ENCODE results near the gene ATP10B.
"Not testable (repeated sequence)": the region's sequence is repeated elsewhere in the genome, so short reads cannot be mapped to it uniquely, and the experiment has no call there.

The ATP10B gene, protein sequence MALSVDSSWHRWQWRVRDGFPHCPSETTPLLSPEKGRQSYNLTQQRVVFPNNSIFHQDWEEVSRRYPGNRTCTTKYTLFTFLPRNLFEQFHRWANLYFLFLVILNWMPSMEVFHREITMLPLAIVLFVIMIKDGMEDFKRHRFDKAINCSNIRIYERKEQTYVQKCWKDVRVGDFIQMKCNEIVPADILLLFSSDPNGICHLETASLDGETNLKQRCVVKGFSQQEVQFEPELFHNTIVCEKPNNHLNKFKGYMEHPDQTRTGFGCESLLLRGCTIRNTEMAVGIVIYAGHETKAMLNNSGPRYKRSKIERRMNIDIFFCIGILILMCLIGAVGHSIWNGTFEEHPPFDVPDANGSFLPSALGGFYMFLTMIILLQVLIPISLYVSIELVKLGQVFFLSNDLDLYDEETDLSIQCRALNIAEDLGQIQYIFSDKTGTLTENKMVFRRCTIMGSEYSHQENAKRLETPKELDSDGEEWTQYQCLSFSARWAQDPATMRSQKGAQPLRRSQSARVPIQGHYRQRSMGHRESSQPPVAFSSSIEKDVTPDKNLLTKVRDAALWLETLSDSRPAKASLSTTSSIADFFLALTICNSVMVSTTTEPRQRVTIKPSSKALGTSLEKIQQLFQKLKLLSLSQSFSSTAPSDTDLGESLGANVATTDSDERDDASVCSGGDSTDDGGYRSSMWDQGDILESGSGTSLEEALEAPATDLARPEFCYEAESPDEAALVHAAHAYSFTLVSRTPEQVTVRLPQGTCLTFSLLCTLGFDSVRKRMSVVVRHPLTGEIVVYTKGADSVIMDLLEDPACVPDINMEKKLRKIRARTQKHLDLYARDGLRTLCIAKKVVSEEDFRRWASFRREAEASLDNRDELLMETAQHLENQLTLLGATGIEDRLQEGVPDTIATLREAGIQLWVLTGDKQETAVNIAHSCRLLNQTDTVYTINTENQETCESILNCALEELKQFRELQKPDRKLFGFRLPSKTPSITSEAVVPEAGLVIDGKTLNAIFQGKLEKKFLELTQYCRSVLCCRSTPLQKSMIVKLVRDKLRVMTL (N-terminal part only)

GRCh38 chr5:160852049-160852448, at the start of gene ATP10B:
Gene ATP10B (minus strand): TSS chr5:160852211. CDS start chr5:160688074, 164,137 bp downstream.
- no peak for DNase-seq (ENCODE audit: low read depth in 2 of 2)

GRCh38 chr5:160901656-160902055, 49.6 kb upstream of the ATP10B start:
- no peak for DNase-seq (ENCODE audit: low read depth in 2 of 2)

DNA sequence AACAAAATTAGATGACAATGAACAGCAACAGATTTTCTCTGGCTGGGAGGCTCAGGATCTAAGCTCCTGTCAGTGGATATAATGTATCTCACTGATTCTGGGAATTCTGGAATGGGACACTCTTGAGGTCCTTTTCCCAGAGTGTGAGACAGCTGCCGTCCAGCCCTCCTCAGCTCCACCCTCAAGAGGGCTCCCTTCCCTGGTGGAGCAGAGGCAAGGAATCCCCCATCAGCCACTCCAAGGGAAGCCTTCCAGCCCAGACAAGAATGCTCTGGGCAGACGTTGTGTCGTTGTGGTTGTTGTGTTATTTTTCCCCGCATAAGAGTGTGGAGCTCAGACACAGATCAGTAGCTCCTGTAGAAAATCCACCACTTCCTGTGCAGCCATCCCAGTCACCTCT, 47.7 kb upstream of the ATP10B start:
- no peak for DNase-seq (ENCODE audit: low read depth in 2 of 2)

DNA sequence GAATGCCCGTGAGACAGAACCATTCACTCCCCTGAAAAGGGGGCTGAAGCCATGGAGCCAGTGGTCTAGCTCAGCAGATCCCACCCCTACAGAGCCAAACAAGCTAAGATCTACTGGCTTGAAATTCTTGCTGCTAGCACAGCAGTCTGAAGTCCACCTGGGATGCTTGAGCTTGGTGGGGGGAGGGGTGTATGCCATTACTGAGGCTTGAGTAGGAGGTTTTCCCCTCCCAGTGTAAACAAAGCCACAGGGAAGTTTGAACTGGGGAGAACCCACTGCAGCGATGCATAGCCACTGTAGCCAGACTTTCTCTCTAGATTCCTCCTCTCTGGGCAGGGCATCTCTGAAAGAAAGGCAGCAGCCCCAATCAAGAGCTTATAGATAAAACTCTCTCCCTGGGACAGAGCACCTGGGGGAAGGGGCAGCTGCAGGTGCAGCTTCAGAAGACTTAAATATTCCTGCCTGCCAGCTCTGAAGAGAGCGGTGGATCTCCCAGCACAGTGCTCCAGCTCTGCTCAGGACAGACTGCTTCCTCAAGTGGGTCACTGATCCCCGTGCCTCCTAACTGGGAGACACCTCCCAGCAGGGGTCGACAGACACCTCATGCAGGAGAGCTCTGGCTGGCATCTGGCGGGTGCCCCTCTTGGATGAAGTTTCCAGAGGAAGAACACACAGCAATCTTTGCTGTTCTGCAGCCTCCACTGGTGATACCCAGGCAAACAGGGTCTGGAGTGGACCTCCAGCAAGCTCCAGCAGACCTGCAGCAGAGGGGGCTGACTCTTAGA, 41.4 kb upstream of the ATP10B start:
- DNase-seq (ENCODE audit: low read depth in 2 of 2): not testable (repeated sequence)

- no peak for DNase-seq (ENCODE audit: low read depth in 2 of 2)
Measured at GRCh38 chr5:160887780-160888179, 35.8 kb upstream of the ATP10B start.

DNA sequence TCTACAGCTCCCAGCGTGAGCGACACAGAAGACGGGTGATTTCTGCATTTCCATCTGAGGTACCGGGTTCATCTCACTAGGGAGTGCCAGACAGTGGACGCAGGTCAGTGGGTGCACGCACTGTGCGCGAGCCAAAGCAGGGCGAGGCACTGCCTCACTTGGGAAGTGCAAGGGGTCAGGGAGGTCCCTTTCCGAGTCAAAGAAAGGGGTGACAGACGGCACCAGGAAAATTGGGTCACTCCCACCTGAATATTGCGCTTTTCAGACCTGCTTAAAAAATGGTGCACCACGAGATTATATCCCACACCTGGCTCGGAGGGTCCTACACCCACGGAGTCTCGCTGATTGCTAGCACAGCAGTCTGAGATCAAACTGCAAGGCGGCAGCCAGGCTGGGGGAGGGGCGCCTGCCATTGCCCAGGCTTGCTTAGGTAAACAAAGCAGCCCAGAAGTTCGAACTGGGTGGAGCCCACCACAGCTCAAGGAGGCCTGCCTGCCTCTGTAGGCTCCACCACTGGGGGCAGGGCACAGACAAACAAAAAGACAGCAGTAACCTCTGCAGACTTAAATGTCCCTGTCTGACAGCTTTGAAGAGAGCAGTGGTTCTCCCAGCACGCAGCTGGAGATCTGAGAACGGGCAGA, 21.7 kb upstream of the ATP10B start:
- not testable (repeated sequence) for DNase-seq (ENCODE audit: low read depth in 2 of 2)

- DNase-seq (ENCODE audit: low read depth in 2 of 2): no peak
Measured at GRCh38 chr5:160869989-160870521, 18.0 kb upstream of the ATP10B start.

DNA sequence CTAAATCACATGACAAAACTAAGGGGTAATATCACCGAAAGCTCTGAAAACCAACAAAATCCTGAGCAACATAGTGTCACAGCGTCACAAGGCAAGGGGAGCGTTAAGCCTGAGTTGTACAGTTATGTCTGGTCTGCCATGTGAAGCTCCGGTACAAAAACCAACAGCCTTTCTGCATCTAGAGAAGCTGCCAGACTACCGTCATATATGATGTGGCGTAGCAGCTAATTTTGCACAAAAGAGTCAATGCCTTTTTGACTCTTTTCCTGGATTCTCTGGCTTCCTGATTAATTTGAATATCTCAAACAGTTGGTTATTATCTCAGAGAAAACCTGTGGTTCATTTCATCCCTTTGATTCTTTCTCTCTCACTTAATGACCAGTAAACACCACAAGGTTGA, 16.0 kb upstream of the ATP10B start:
- DNase-seq (ENCODE audit: low read depth in 2 of 2): no peak

GRCh38 chr5:160851451-160851850, 560 bp downstream of the ATP10B start:
- DNase-seq (ENCODE audit: low read depth in 2 of 2): no peak

GRCh38 chr5:160850421-160850820, 1.6 kb downstream of the ATP10B start:
- no peak for DNase-seq (ENCODE audit: low read depth in 2 of 2)

DNA sequence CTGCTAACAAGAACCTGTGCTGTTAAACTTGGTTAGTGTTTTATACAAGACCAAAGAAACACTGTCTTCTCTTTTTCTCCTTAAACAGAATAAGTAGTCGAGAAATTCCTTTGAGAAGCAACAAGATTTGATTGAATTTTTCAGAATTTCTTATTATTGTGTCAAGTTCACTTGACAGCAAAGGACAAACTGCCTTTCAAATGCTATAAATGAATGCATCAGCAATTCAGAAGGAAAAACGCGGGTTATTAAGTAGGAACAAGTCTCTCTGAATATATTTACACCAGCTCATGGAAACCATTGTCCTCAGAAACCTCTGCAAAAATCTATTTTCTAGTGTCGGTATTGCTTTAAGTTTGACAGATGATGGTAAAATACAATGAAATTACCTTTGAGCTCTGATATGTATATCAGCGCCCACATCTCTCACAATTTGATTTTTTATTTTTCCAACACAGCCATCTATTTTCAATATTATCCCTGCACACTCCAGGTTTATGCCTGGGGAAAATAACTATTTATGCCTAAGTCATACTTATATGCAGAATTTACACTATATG, 4.4 kb downstream of the ATP10B start:
- DNase-seq (ENCODE audit: low read depth in 2 of 2): no peak

DNA sequence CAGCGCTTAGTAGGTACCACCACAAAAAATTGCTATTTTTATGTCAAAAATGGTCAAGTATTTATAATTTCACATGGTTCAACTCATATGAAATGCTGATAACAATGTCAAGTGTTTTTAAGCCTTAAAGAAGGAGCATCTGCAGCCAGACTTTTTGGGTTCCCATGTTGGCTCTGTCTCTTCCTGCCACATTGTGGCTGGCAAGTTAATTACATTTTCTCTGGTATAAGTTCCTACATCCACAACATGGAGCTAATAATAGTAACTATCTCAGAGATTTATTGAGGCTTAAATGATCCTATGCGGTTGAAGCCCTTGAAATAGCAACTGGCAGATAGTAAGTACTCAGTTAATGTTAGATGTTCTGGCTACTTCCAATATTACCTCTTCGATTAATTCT, 5.4 kb downstream of the ATP10B start:
- DNase-seq (ENCODE audit: low read depth in 2 of 2): no peak

DNA sequence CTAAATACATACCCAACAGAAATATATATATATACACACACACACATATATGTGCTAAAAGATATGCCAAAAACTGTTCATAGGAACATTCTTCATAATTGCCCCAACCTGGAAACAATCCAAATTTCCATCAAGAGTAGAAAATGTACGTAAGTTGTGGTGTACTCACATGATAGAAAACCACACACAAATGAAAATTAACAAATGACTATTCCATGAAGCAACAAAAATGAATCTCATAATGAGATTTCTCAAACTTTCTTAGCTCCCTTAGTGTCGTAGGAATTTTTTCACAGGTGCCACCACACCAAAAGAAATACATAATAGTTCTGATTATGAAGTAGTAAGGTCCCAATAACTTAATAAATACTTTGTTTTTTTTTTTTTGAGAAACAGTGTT, 7.8 kb downstream of the ATP10B start:
- no peak for DNase-seq (ENCODE audit: low read depth in 2 of 2)

DNA sequence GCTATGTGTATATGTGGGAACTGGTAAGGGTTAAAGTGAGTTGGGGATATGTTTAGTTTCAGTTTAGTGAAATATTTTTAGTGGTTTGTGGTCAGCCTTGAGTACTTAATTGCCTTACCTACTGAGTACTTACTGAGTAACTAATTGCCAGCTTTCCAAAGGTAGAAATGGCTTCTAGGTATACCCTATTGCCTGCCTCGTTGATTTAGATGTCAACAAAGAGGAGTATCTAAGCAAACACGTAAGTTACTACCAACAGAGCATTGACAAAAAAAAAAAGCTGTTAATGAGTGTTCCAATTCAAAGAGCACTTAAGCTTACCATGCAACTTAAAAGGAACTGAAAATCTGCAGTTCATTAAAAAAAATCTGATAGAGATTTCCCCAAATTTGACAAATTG, 8.8 kb downstream of the ATP10B start:
- DNase-seq (ENCODE audit: low read depth in 2 of 2): no peak

DNA sequence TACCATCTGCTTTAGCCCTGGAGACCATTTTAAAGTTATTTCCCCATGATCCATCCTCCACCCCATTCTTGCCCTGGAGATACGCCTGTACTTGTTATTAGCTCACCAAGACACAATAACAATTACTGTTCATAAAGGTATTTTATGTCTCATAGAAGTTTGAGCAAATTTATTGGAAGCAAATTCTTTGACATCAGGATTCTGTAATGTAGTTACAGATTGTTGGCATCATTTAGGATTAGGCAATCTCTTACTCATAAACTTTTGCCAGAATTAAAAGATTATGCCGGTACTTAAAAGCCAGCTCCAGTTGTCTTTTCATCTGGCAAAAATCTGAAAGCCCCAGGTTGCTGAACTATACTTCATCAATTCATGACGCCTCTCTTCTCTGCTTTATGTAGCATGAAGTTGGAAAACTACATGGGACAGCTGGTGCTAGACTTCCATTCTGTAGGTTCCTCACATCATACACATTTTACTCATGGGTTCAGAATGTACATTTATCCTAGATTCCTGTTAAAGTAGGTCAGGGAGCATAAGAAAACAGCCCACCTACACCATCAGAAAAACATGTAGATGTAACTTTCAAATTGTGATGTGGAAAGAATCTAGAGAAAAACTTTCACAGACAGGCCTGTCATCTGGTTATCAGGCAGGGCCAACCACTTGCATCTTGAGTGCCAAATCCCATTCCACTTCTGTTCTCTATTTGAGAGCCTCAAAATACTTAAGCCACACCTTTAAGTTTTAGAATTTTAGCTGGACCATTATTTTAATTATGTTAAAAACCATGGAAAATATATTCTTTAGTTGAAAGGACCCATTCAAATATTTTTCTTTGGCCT, 14.0 kb downstream of the ATP10B start:
- no peak for DNase-seq (ENCODE audit: low read depth in 2 of 2)

DNA sequence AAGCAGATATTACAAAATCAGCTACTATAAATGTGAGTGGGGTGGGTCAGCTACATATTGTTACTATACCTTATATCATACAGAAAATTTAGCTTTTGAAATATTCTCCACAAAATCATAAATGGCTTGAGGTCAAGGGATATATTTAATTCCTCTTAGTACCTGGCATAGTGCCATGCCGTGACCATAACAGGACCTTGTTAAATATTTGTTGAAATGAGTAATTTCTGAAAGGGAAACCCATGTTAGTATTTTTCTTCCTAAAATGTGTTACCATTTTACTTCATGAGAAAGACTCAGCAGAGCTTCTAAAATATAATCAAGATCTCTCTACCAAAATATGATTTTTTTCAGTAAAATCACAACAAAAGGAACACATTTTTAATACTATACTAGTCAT, 14.8 kb downstream of the ATP10B start:
- no peak for DNase-seq (ENCODE audit: low read depth in 2 of 2)

- no peak for DNase-seq (ENCODE audit: low read depth in 2 of 2)
Measured at GRCh38 chr5:160835818-160836528, 16.0 kb downstream of the ATP10B start.

DNA sequence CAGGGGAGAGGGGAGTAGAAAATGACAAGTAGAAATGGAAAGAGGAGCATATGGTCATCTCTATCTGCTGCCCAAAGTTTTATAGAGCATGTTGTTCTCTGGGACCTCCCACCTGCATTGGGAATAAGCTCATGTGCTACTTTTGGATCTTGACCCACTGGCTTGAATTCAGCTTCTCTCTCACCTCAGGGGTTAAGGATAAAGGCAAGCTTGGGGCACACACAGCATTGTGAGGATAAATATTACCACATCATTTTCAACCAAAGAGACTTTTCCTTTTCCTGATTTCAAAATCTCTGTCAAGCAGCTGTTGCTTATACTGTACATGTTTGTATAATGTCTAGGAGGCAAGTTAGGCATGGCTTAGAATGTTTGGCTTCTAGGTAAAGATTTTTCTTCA, 16.6 kb downstream of the ATP10B start:
- DNase-seq (ENCODE audit: low read depth in 2 of 2): no peak

GRCh38 chr5:160833806-160834205, 18.2 kb downstream of the ATP10B start:
- DNase-seq (ENCODE audit: low read depth in 2 of 2): no peak

Measured in stimulated activated CD4-positive, alpha-beta T cell treated with anti-CD3 and anti-CD28 coated beads, Interleukin-15, amount 100 ng/mL, for 48 hours (primary cell).